GM23248 (cell line): ENCODE data around the gene ALOX15. TPM values are rescaled to one million over a fixed set of nuclear protein-coding genes. Genes with fewer than 3 reads are reported as not detected.
A peak's percentile ranks its signal among the peaks of the same experiment; 100 is the strongest.

Experiments used
- DNase-seq: peaks from one replicate; pipeline ENCODE4 v3.0.0-alpha.2; 2015
- H2AFZ ChIP-seq: fragments of 200-600 bp; sonication (generic); 2 replicates; pipeline ENCODE4 v1.6.1; 2016; ENCODE audit warnings: antibody characterized with exemption
- H3F3A ChIP-seq: fragments of 200-600 bp; sonication (generic); 2 replicates; pipeline ENCODE4 v1.6.1; 2016; ENCODE audit warnings: mild to moderate bottlenecking, antibody characterized with exemption, mixed run types; ENCODE audit not compliant: insufficient read depth
- H3K27ac ChIP-seq: fragments of 200-600 bp; sonication (generic); 2 replicates; pipeline ENCODE4 v1.5.1; 2016; ENCODE audit warnings: mild to moderate bottlenecking
- H3K27me3 ChIP-seq: fragments of 200-600 bp; sonication (generic); replicated peaks from 2 replicates; pipeline ENCODE4 v1.6.1; 2016; ENCODE audit warnings: mild to moderate bottlenecking; ENCODE audit not compliant: insufficient read depth
- H3K36me3 ChIP-seq: fragments of 200-600 bp; sonication (generic); 2 replicates; pipeline ENCODE4 v1.6.1; 2016; ENCODE audit warnings: low read depth, mild to moderate bottlenecking
- H3K4me1 ChIP-seq: fragments of 200-600 bp; sonication (generic); 2 replicates; pipeline ENCODE4 v1.6.1; 2016; ENCODE audit warnings: mild to moderate bottlenecking; ENCODE audit not compliant: insufficient read depth
- H3K4me2 ChIP-seq: fragments of 200-600 bp; sonication (generic); one replicate; pipeline ENCODE4 v1.6.1; 2016; ENCODE audit warnings: mild to moderate bottlenecking; ENCODE audit not compliant: unreplicated experiment
- H3K4me3 ChIP-seq: fragments of 200-600 bp; sonication (generic); 2 replicates; pipeline ENCODE4 v1.5.1; 2016; ENCODE audit warnings: mild to moderate bottlenecking
- H3K79me2 ChIP-seq: fragments of 200-600 bp; sonication (generic); 2 replicates; pipeline ENCODE4 v1.6.1; 2016; ENCODE audit warnings: mild to moderate bottlenecking; ENCODE audit not compliant: insufficient read depth
- H3K9ac ChIP-seq: fragments of 200-600 bp; sonication (generic); 2 replicates; pipeline ENCODE4 v1.6.1; 2016; ENCODE audit warnings: mild to moderate bottlenecking
- H3K9me2 ChIP-seq: fragments of 200-600 bp; sonication (generic); 2 replicates; pipeline ENCODE4 v1.6.1; 2016; ENCODE audit warnings: mixed run types, mild to moderate bottlenecking, moderate library complexity; ENCODE audit not compliant: insufficient read depth
- H3K9me3 ChIP-seq: fragments of 200-600 bp; sonication (generic); one replicate; pipeline ENCODE4 v1.6.1; 2017; ENCODE audit warnings: low read depth
- H4K20me1 ChIP-seq: fragments of 200-600 bp; sonication (generic); 2 replicates; pipeline ENCODE4 v1.6.0; 2016; ENCODE audit not compliant: insufficient read depth
- EZH2 ChIP-seq: fragments of 200-600 bp; sonication (generic); IDR thresholded peaks from 2 replicates; pipeline ENCODE4 v1.6.1; 2018; ENCODE audit warnings: antibody characterized with exemption, mild to moderate bottlenecking; ENCODE audit not compliant: insufficient read depth, poor library complexity, severe bottlenecking
- EZH2phosphoT487 ChIP-seq: fragments of 200-600 bp; sonication (generic); IDR thresholded peaks from 2 replicates; pipeline ENCODE4 v1.6.1; 2018; ENCODE audit warnings: antibody characterized with exemption, moderate library complexity, mild to moderate bottlenecking, low read depth; ENCODE audit not compliant: insufficient read depth
- WGBS, 2 experiments: methylation state at CpG; one replicate each; pipeline ENCODE4 v1.1.6; 2015 to 2017; ENCODE audit warnings: low lambda C conversion rate in 2 of 2, low coverage in 1 of 2; ENCODE audit errors: missing lambda C conversion rate in 2 of 2; 5-methylcytosine and 5-hydroxymethylcytosine counted together
- in situ Hi-C: fragments of 300-500 bp; cut with MboI; formaldehyde crosslinking; loops from 2 replicates; pipeline ENCODE4 v1.15.0; 2020
- polyA plus RNA-seq: library from polyadenylated mRNA; unstranded; fragments of >200 nt; fragmentation: Nextera tagmentation; extraction: Ambion mirVana; gene quantifications from 2 replicates; pipeline ENCODE4 v1.2.1, GENCODE V29; 2016
- total RNA-seq: library from RNA; depleted of rRNA; stranded (reverse); fragments of >200 nt; shearing (Covaris generic); gene quantifications from 2 replicates; pipeline ENCODE4 v1.2.3, GENCODE V29; 2014

ALOX15 gene
- total and polyA plus RNA-seq, 2 experiments from 2014 or later, result not detected

DNA sequence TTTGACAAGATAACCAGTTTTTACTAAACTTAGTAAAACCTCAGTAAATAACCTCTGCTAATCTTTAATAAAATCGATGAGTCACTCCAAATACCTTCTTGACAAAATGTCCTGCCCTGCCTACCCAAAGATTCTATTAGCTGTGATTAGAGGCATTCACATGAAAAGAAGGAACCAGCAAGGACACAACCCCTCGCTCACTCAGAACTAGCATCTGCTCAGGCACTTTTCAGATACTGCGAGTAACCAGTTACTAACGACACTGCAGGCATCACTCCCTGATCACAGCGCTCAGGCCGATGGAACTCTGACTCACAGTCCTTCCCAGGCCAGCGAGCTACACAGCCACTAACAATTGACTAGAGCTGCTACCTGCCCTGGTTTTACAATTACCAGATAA is 38.2 kb upstream of the ALOX15 start:
- Histone ChIP-seq H3K36me3 (peaks cover 9% of the 10 kb centered on the region; the same call in 1 of the 2 replicates), H4K20me1 (no peaks in the 10 kb centered on the region), H3F3A (peaks cover 28% of the 10 kb centered on the region), H3K27ac (peak overlapping the region; percentile 58), H3K4me2 (peak overlapping the region; percentile 32), H3K4me3 (no peak overlapping the region), H3K4me1 (peaks cover 20% of the 10 kb centered on the region), H3K27me3 (no peaks in the 10 kb centered on the region), H3K9ac (peak overlapping the region; percentile 39), H3K79me2 (no peaks in the 10 kb centered on the region), H3K9me2 (no peaks in the 10 kb centered on the region), H2AFZ (no peak overlapping the region), H3K9me3 (no peaks in the 10 kb centered on the region)
- peak; percentile 78 for DNase-seq
- WGBS, 2 experiments, result 70 to 71% methylated on average over 7 of the region's 7 CpGs
- TF ChIP-seq EZH2phosphoT487 (no peak), EZH2 (no peak)
- in situ Hi-C loops, result no loop called here

DNA sequence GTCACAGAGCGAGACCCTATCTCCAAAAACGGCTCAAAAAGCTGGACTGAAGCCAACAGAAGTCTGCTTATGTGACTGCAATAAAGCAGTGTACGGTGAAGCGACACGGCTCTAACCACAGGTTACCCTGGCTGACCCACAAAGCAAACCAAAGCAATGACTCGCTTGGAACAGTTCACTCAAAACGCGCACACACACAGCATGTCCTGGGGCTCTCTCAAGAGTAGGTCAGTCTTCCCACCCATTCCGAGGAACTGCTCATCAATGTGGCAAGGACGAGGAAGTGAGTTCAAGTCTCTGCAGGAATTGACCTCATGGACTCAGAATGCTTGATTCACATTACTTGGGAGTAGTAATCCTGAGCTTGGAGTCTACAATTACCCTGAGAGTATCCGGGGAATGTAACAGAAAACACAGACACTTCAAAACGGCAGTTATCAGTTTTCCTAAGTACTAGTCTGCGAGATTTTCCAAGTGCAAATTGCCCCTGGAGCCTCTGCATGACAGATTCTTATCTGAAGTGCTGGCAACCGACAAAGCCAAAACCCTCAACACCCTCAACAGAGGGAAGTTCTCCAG is 37.1 kb upstream of the ALOX15 start:
- Histone ChIP-seq H2AFZ (no peak overlapping the region), H3K79me2 (no peaks in the 10 kb centered on the region), H3F3A (peaks cover 28% of the 10 kb centered on the region), H4K20me1 (no peaks in the 10 kb centered on the region), H3K36me3 (peaks cover 9% of the 10 kb centered on the region; the same call in 1 of the 2 replicates), H3K4me1 (peaks cover 20% of the 10 kb centered on the region), H3K9me3 (no peaks in the 10 kb centered on the region), H3K27ac (peak overlapping the region; percentile 58), H3K4me3 (no peak overlapping the region), H3K9ac (peak overlapping the region; percentile 39), H3K9me2 (no peaks in the 10 kb centered on the region), H3K4me2 (peak overlapping the region; percentile 32), H3K27me3 (no peaks in the 10 kb centered on the region)
- in situ Hi-C loops, result no loop called here
- WGBS, 2 experiments, result 26 to 27% methylated on average over 14 of the region's 14 CpGs
- TF ChIP-seq EZH2 (no peak), EZH2phosphoT487 (no peak)
- peak; percentile 94 for DNase-seq

DNA sequence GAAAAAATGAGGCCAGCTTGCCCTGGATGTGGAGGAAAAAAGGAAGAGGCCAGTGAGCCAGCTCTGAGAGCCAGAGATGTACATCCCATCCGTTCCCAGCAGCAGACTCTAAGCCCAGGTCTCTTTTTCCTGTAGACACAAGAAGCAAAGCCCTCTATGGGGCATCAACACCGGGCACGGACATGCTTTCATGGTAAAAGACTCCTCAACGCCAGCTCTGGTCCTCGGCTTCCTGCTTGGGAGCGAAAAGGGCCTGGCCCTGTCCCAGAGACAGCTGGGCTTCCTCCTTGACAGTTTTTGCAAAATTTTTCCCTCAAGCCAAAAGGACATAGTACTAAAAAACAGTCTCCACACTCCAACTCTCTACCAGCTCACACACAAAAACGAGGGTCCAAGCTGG is 35.3 kb upstream of the ALOX15 start:
- in situ Hi-C loops, result no loop called here

DNA sequence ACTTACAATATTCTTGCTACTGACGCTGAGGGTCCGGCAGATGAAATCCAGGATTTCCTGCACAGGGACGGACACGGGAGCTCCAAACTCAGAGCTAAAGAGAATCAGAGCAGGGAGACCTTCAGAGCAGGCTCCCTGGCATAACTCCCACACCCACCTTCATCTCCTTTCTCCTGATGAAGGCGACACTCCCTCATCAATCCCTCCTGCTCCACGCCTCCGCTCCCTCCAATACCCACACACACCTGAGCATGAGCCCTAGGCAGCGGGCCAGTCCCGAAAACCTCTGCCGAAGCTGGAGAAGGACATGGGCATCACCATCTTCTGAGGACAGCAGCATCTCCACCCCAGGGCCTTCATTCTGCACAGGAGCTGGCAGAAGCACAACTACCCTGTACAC is 34.3 kb upstream of the ALOX15 start:
- WGBS, 2 experiments, result 95 to 97% methylated on average over 10 of the region's 10 CpGs
- Histone ChIP-seq H4K20me1 (no peaks in the 10 kb centered on the region), H2AFZ (no peak overlapping the region), H3K9me3 (no peaks in the 10 kb centered on the region), H3K79me2 (no peaks in the 10 kb centered on the region), H3K4me1 (peaks cover 20% of the 10 kb centered on the region), H3K27me3 (no peaks in the 10 kb centered on the region), H3K9me2 (no peaks in the 10 kb centered on the region), H3K9ac (no peak overlapping the region), H3F3A (peaks cover 19% of the 10 kb centered on the region), H3K27ac (no peak overlapping the region), H3K36me3 (peaks cover 7% of the 10 kb centered on the region; the same call in 1 of the 2 replicates), H3K4me2 (no peak overlapping the region), H3K4me3 (no peak overlapping the region)
- TF ChIP-seq EZH2phosphoT487, result no peak
- TF ChIP-seq EZH2, result no peak
- in situ Hi-C loops, result no loop called here
- no peak for DNase-seq

More for the DNA sequence above, 35.3 kb upstream of the ALOX15 start:
- H3K9ac ChIP-seq, result no peak overlapping the region
- peaks cover 7% of the 10 kb centered on the region; the same call in 1 of the 2 replicates for H3K36me3 ChIP-seq
- H4K20me1 ChIP-seq, result no peaks in the 10 kb centered on the region
- no peak overlapping the region for H2AFZ ChIP-seq
- H3K27ac ChIP-seq, result no peak overlapping the region
- peaks cover 28% of the 10 kb centered on the region for H3F3A ChIP-seq
- H3K9me2 ChIP-seq, result no peaks in the 10 kb centered on the region
- 91 to 94% methylated on average over 7 of the region's 7 CpGs for WGBS, 2 experiments
- H3K4me1 ChIP-seq, result peaks cover 20% of the 10 kb centered on the region
- DNase-seq, result no peak
- H3K9me3 ChIP-seq, result no peaks in the 10 kb centered on the region
- H3K4me3 ChIP-seq, result no peak overlapping the region
- H3K4me2 ChIP-seq, result no peak overlapping the region
- H3K79me2 ChIP-seq, result no peaks in the 10 kb centered on the region
- TF ChIP-seq EZH2, result no peak
- TF ChIP-seq EZH2phosphoT487, result no peak
- H3K27me3 ChIP-seq, result no peaks in the 10 kb centered on the region

DNA sequence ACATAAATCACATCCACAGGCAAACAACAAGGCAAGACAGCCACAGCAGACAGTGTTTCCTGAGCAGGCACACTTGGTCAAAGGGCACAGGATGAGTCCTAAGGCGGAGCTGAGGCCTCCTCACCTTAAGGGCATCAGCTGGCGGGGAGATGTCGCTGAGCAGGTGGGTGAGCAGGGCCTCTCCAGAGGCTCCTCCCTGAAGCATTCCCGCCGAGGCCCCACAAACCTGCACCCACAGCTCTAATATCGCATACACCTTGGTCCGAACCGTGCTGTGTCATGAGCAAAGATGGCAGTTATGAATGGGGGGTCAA is 33.2 kb upstream of the ALOX15 start:
- H3K27ac ChIP-seq, result no peak overlapping the region
- TF ChIP-seq EZH2phosphoT487, result no peak
- TF ChIP-seq EZH2, result no peak
- no peaks in the 10 kb centered on the region for H4K20me1 ChIP-seq
- H3K4me2 ChIP-seq, result no peak overlapping the region
- peaks cover 12% of the 10 kb centered on the region for H3K4me1 ChIP-seq
- DNase-seq, result no peak
- no peaks in the 10 kb centered on the region for H3K9me3 ChIP-seq
- in situ Hi-C loops, result no loop called here
- H2AFZ ChIP-seq, result no peak overlapping the region
- no peaks in the 10 kb centered on the region for H3K9me2 ChIP-seq
- 89 to 93% methylated on average over 8 of the region's 8 CpGs for WGBS, 2 experiments
- H3K9ac ChIP-seq, result no peak overlapping the region
- no peaks in the 10 kb centered on the region for H3K27me3 ChIP-seq
- H3K4me3 ChIP-seq, result no peak overlapping the region
- no peaks in the 10 kb centered on the region for H3K79me2 ChIP-seq
- H3K36me3 ChIP-seq, result peaks cover 7% of the 10 kb centered on the region; the same call in 1 of the 2 replicates
- H3F3A ChIP-seq, result peaks cover 10% of the 10 kb centered on the region
